Measurements from ENCODE around the gene NCOA3. TPM values are rescaled to one million over a fixed set of nuclear protein-coding genes. Genes with fewer than 3 reads are reported as not detected.

The NCOA3 gene
- total RNA-seq, 1 experiment from 2014 or later, result 31.1 TPM

DNA sequence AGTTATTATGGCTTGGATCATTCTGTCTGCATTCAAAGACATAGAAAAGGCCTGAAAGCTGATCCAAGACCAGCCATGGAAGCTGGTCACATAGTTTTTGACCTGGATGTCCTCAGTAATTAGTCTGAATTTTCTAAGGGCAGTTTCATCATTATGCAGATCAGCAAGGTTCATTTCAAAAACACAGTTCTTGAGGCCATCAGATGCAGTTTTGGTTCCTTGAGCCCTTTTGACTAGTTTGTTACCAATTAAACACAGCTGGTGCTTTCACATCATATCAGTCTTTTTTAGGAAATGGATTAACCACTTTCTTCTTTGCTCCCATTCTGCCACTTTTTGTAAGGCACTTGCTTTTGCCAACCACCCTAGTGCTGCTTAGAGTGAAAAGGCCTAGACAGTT lies 129.4 kb downstream of the NCOA3 start:
- Histone ChIP-seq H3K9ac (ENCODE audit: low read length) (no peak overlapping the region), H3K9me2 (replicated peaks; ENCODE audit: low read length) (no peaks in the 10 kb centered on the region), H3K79me2 (ENCODE audit: low read length) (no peaks in the 10 kb centered on the region), H3K27ac (ENCODE audit: low read length) (no peak overlapping the region), H3K4me3 (ENCODE audit: low read length) (no peak overlapping the region), H3K36me3 (ENCODE audit: low read depth, low read length) (peaks cover 20% of the 10 kb centered on the region; the same call in 1 of the 2 replicates), H3K9me3 (ENCODE audit: low read length) (no peaks in the 10 kb centered on the region), H3K4me2 (ENCODE audit: low read length) (no peak overlapping the region), H2AFZ (ENCODE audit: low read length) (no peak overlapping the region), H3K4me1 (ENCODE audit: insufficient read depth, low read length) (no peaks in the 10 kb centered on the region), H4K20me1 (ENCODE audit: low read length) (no peaks in the 10 kb centered on the region), H3K27me3 (ENCODE audit: low read length) (no peaks in the 10 kb centered on the region), H3F3A (ENCODE audit: low read length, unreplicated experiment) (no peaks in the 10 kb centered on the region)
- no peak for DNase-seq
- intact Hi-C loops (cut with micrococcal nuclease), result no loop called here
- TF ChIP-seq, protein P1, sequence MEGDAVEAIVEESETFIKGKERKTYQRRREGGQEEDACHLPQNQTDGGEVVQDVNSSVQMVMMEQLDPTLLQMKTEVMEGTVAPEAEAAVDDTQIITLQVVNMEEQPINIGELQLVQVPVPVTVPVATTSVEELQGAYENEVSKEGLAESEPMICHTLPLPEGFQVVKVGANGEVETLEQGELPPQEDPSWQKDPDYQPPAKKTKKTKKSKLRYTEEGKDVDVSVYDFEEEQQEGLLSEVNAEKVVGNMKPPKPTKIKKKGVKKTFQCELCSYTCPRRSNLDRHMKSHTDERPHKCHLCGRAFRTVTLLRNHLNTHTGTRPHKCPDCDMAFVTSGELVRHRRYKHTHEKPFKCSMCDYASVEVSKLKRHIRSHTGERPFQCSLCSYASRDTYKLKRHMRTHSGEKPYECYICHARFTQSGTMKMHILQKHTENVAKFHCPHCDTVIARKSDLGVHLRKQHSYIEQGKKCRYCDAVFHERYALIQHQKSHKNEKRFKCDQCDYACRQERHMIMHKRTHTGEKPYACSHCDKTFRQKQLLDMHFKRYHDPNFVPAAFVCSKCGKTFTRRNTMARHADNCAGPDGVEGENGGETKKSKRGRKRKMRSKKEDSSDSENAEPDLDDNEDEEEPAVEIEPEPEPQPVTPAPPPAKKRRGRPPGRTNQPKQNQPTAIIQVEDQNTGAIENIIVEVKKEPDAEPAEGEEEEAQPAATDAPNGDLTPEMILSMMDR (conservative IDR thresholded peaks at IDR 0.05; ENCODE audit: low read depth, low read length), result no peak
- TF ChIP-seq EZH2phosphoT487 (IDR thresholded peaks at IDR 0.05; ENCODE audit: borderline replicate concordance, low read length) (no peak), EZH2 (IDR thresholded peaks at IDR 0.05; ENCODE audit: low read length, unreplicated experiment) (no peak)
- no TSS peak for BruUV-seq (replicated peaks)
- ChIA-PET POLR2A (ENCODE audit: unreplicated experiment) (no interaction called here), CTCF (interaction anchor here (0.6 kb wide), 1 partner anchor 1612 kb away, joined by 15 read pairs; no protein-coding TSS in a partner anchor)
- no peak for ATAC-seq

DNA sequence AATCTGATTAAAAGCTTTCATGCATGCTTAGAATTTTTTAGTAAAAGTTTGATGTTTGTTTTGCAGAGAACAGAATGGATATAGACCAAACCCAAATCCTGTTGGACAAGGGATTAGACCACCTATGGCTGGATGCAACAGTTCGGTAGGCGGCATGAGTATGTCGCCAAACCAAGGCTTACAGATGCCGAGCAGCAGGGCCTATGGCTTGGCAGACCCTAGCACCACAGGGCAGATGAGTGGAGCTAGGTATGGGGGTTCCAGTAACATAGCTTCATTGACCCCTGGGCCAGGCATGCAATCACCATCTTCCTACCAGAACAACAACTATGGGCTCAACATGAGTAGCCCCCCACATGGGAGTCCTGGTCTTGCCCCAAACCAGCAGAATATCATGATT lies 133.6 kb downstream of the NCOA3 start:
- ChIA-PET CTCF (no interaction called here), POLR2A (ENCODE audit: unreplicated experiment) (no interaction called here)
- H3K36me3 ChIP-seq (ENCODE audit: low read depth, low read length), result peaks cover 40% of the 10 kb centered on the region; the same call in 1 of the 2 replicates
- no peaks in the 10 kb centered on the region for H3K79me2 ChIP-seq (ENCODE audit: low read length)
- no peak overlapping the region for H3K4me3 ChIP-seq (ENCODE audit: low read length)
- no peaks in the 10 kb centered on the region for H4K20me1 ChIP-seq (ENCODE audit: low read length)
- TF ChIP-seq EZH2 (IDR thresholded peaks at IDR 0.05; ENCODE audit: low read length, unreplicated experiment) (no peak), EZH2phosphoT487 (IDR thresholded peaks at IDR 0.05; ENCODE audit: borderline replicate concordance, low read length) (no peak)
- TF ChIP-seq, protein P1 (conservative IDR thresholded peaks at IDR 0.05; ENCODE audit: low read depth, low read length), result no peak
- H3K27ac ChIP-seq (ENCODE audit: low read length), result no peak overlapping the region
- no peak overlapping the region for H3K4me2 ChIP-seq (ENCODE audit: low read length)
- H3K9me3 ChIP-seq (ENCODE audit: low read length), result no peaks in the 10 kb centered on the region
- H2AFZ ChIP-seq (ENCODE audit: low read length), result no peak overlapping the region
- no peaks in the 10 kb centered on the region for H3K9me2 ChIP-seq (replicated peaks; ENCODE audit: low read length)
- H3K27me3 ChIP-seq (ENCODE audit: low read length), result no peaks in the 10 kb centered on the region
- ATAC-seq (no peak), DNase-seq (no peak)
- intact Hi-C loops (cut with micrococcal nuclease), result no loop called here
- no peaks in the 10 kb centered on the region for H3K4me1 ChIP-seq (ENCODE audit: insufficient read depth, low read length)
- no peak overlapping the region for H3K9ac ChIP-seq (ENCODE audit: low read length)
- no TSS peak for BruUV-seq (replicated peaks)
- H3F3A ChIP-seq (ENCODE audit: low read length, unreplicated experiment), result no peaks in the 10 kb centered on the region

DNA sequence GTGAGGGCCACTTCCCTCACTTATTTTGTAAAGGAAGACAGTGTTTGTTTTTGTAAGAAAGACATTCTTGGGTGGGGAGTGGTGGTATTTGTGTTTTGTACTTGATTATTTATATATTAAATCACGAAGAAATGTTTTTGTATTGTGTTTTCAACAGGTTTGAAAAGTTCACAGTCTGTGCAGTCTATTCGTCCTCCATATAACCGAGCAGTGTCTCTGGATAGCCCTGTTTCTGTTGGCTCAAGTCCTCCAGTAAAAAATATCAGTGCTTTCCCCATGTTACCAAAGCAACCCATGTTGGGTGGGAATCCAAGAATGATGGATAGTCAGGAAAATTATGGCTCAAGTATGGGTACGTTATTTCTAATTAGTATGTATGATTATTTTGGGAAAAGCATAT lies 137.2 kb downstream of the NCOA3 start:
- Histone ChIP-seq H3K36me3 (ENCODE audit: low read depth, low read length) (peaks cover 48% of the 10 kb centered on the region; the same call in 1 of the 2 replicates), H3K9ac (ENCODE audit: low read length) (no peak overlapping the region), H3K4me1 (ENCODE audit: insufficient read depth, low read length) (peaks cover 6% of the 10 kb centered on the region; the same call in 1 of the 2 replicates), H3K79me2 (ENCODE audit: low read length) (no peaks in the 10 kb centered on the region), H2AFZ (ENCODE audit: low read length) (no peak overlapping the region), H3K27ac (ENCODE audit: low read length) (no peak overlapping the region), H3K4me2 (ENCODE audit: low read length) (no peak overlapping the region), H3K9me3 (ENCODE audit: low read length) (no peaks in the 10 kb centered on the region), H3K4me3 (ENCODE audit: low read length) (no peak overlapping the region), H3F3A (ENCODE audit: low read length, unreplicated experiment) (no peaks in the 10 kb centered on the region), H4K20me1 (ENCODE audit: low read length) (no peaks in the 10 kb centered on the region), H3K9me2 (replicated peaks; ENCODE audit: low read length) (no peaks in the 10 kb centered on the region), H3K27me3 (ENCODE audit: low read length) (no peaks in the 10 kb centered on the region)
- intact Hi-C loops (cut with micrococcal nuclease), result no loop called here
- ChIA-PET POLR2A (ENCODE audit: unreplicated experiment) (no interaction called here), CTCF (no interaction called here)
- no TSS peak for BruUV-seq (replicated peaks)
- ATAC-seq (no peak), DNase-seq (no peak)
- TF ChIP-seq EZH2phosphoT487 (IDR thresholded peaks at IDR 0.05; ENCODE audit: borderline replicate concordance, low read length) (no peak), EZH2 (IDR thresholded peaks at IDR 0.05; ENCODE audit: low read length, unreplicated experiment) (no peak)
- TF ChIP-seq, protein P1 (conservative IDR thresholded peaks at IDR 0.05; ENCODE audit: low read depth, low read length), result no peak
